HG02852 (cell line): Measurements from ENCODE around the gene BTBD7.
A peak's percentile ranks its signal among the peaks of the same experiment; 100 is the strongest.

Source experiments
- ATAC-seq: cut with Tn5 transposase; IDR thresholded peaks from one replicate; pipeline ENCODE4 v1.9.1; 2021; ENCODE audit warnings: mild to moderate bottlenecking, moderate library complexity; ENCODE audit not compliant: unreplicated experiment

BTBD7 gene

DNA sequence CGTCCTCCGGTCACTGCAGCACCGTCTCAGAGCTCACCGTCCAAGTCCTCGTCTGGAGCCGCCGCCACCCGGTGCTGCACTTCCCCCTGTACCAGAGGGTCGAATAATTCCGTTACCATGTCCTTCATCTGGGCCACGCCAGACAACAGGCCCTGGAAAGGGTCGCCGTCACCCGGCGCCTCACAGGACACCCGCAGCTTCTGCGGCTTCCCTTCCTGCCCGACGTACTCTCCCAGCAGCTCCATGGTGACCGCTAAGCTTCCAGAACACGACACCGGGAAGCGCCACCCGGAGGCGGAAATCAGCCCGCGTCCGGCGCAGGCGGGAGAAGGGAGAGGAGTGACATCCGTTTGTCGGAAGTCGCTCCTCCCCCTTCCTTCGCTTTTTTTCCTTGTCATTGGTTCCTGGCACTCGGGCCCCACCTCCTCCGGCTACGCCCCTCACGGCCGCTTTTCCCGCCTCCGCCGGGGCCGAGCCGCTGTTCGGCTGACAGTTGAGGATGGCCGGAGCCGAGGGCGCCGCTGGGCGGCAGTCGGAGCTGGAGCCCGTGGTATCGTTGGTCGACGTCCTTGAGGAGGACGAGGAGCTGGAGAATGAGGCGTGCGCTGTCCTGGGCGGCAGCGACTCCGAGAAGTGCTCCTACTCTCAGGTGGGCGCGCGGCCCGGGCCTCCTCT is 125.9 kb downstream of the BTBD7 start, which contains the start of the genes GON7 and UBR7:
Gene GON7, minus strand, starts transcription at position 273 of the 675 bp plus-strand sequence. Its CDS starts 28 bp downstream, at position 245.
Gene UBR7, plus strand, starts transcription at position 464 of the 675 bp plus-strand sequence. Its CDS starts 36 bp downstream, at position 500.
- ATAC-seq, result peak; percentile 77

DNA sequence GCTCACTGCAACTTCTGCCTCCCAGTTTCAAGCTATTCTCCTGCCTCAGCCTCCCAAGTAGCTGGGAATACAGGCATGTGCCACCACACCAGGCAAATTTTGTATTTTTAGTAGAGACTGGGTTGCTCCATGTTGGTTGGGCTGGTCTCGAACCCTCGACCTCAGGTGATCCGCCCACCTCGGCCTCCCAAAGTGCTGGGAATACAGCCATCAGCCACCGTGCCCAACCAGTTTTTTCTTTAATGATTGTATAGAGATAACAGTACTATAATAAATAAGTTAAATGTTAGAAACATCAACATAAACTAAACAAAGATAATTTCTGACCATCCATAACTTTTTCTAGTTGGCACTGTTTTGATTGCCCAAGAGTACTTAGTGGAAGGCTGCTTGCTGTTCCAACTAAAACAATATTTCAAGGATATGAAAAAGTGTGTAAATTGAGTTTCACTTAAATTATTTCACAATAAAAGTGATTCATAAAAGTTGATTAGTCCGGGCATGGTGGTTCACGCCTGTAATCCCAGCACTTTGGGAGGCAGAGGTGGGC is 131.6 kb downstream of the BTBD7 start:
- no peak for ATAC-seq

DNA sequence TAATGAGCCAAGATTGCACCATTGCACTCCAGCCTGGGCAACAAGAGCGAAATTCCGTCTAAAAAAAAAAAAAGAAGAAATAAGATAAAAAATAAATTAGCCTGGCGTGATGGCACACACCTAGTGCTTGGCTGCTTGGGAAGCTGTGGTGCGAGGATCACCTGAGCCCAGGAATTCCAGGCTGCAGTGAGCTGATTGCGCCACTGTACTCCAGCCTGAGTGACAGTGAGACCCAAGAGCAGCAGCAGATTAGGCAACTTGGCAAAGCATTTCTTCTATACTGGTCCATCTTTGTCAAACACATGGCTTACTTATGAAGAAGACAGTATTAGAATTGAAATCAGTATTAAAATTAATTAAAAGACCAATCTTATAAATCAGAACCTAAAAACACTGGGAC is 132.3 kb downstream of the BTBD7 start:
- no peak for ATAC-seq

DNA sequence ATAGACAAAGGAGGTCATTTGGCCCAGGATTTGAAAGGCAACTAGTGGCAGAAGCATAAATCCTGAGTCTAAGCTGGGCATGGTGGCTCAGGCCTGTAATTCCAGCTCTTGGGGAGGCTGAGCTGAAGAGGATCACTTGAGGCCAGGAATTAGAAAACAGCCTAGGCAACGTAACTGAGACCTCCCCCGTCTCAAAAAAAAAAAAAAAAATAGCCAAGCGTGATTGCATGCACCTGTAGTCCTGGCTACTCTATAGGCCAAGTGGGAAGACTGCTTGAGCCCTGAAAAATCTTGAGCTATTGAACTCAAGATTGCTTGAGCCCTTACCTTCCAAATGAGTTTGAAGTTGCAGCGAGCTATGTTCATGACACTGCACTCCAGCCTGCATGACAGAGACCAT is 133.8 kb downstream of the BTBD7 start:
- ATAC-seq, result no peak

DNA sequence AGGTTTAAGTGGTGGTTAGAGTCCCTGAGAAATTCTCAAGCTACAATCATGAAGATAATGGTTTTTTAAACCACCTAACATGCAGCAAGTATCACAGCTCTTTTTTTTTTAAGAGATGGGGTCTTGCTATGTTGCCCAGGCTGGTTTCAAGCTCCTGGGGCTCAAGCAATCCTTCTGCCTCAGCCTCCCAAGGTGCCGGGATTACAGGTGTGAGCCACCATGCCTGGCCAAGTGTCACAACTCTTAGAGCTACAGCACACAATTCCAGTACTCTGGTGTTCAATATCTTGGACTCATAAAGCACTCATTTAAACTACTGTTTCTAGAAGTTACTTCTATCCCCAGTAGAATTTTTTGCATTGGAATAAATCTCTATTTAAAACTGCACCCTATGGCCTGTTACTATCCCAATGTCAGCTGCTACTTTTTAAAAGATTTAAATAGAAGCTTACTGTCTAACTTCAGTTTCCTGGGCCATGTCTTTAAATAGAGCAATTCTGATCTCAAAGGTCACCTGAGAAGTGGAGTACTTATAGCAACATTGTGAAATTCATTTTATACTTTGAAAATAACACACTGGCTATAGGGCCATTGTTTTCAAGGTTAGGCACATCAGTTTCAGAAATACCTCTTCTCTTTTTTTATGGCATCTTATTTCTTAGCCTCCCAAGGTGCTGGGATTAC is 137.4 kb downstream of the BTBD7 start:
- ATAC-seq, result no peak
